GM18511 (cell line): ENCODE data around the gene TEX26.

ENCODE experiments used
- ATAC-seq: cut with Tn5 transposase; IDR thresholded peaks from one replicate; pipeline ENCODE4 v1.9.1; 2021; ENCODE audit warnings: mild to moderate bottlenecking, moderate library complexity; ENCODE audit not compliant: unreplicated experiment

The TEX26 gene

GRCh38 chr13:30974350-30974749, 41.9 kb downstream of the TEX26 start:
- no peak for ATAC-seq

- ATAC-seq = no peak
These were observed 43.6 kb downstream of the TEX26 start for GRCh38 chr13:30976025-30976424.

- no peak for ATAC-seq
These were observed 46.8 kb downstream of the TEX26 start for GRCh38 chr13:30978981-30979956.

GRCh38 chr13:30982506-30982905, 50.0 kb downstream of the TEX26 start:
- ATAC-seq = no peak

GRCh38 chr13:30982906-30983305, 50.5 kb downstream of the TEX26 start:
- no peak for ATAC-seq

GRCh38 chr13:30983431-30983830, 51.0 kb downstream of the TEX26 start:
- no peak for ATAC-seq

GRCh38 chr13:30984620-30985019, 52.2 kb downstream of the TEX26 start:
- ATAC-seq = peak; percentile 75

GRCh38 chr13:30985637-30986205, 53.3 kb downstream of the TEX26 start:
- ATAC-seq = no peak

- ATAC-seq = no peak
These were observed 58.7 kb downstream of the TEX26 start for GRCh38 chr13:30991184-30991583.

- ATAC-seq = no peak
These were observed 59.5 kb downstream of the TEX26 start for GRCh38 chr13:30991922-30992321.

- ATAC-seq = no peak
These were observed 62.9 kb downstream of the TEX26 start for GRCh38 chr13:30995331-30995730.

- ATAC-seq = no peak
These were observed 65.2 kb downstream of the TEX26 start for GRCh38 chr13:30997697-30998096.

GRCh38 chr13:30998136-30999088, 66.0 kb downstream of the TEX26 start:
- ATAC-seq = no peak

GRCh38 chr13:31000889-31001288, 68.4 kb downstream of the TEX26 start:
- ATAC-seq = no peak

GRCh38 chr13:31001647-31002046, 69.2 kb downstream of the TEX26 start:
- no peak for ATAC-seq

- no peak for ATAC-seq
These were observed 72.6 kb downstream of the TEX26 start for GRCh38 chr13:31005066-31005465.

GRCh38 chr13:31007417-31007816, 75.0 kb downstream of the TEX26 start:
- no peak for ATAC-seq

GRCh38 chr13:31008400-31009115, 76.1 kb downstream of the TEX26 start:
- ATAC-seq = peak; percentile 30

GRCh38 chr13:31009166-31009565, 76.7 kb downstream of the TEX26 start:
- peak; percentile 69 for ATAC-seq

GRCh38 chr13:31010296-31010695, 77.8 kb downstream of the TEX26 start:
- ATAC-seq = no peak
